ENCODE results near the gene MMEL1. TPM values are rescaled to one million over a fixed set of nuclear protein-coding genes. Genes with fewer than 3 reads are reported as not detected.
A peak's percentile ranks its signal among the peaks of the same experiment; 100 is the strongest.
"Not testable (repeated sequence)": the region's sequence is repeated elsewhere in the genome, so short reads cannot be mapped to it uniquely, and the experiment has no call there.

MMEL1 gene
- total RNA-seq, 1 donor from 2014 or later = 1.0 TPM

- H3K4me1 ChIP-seq (ENCODE audit: control insufficient read depth in 3 of 3, insufficient read depth in 3 of 3, low read length in 3 of 3) = peaks cover 26 to 35% (median 31%) of the 10 kb centered on the region in 3 donors
- H3K36me3 ChIP-seq (ENCODE audit: control insufficient read depth in 3 of 3, insufficient read depth in 3 of 3, low read length in 3 of 3) = peaks cover 3 to 7% (median 6%) of the 10 kb centered on the region in 3 donors
- no peak overlapping the region for H3K27ac ChIP-seq (ENCODE audit: low read depth, low read length)
- no peak overlapping the region for H3K4me3 ChIP-seq (ENCODE audit: low read length in 3 of 3)
- no peaks in the 10 kb centered on the region for H3K9me3 ChIP-seq (ENCODE audit: control insufficient read depth in 3 of 3, low read length in 3 of 3)
- no peak overlapping the region for H3K9ac ChIP-seq (ENCODE audit: low read depth in 1 of 3, low read length in 3 of 3)
- H3K27me3 ChIP-seq (ENCODE audit: control insufficient read depth in 3 of 3, insufficient read depth in 3 of 3, low read length in 3 of 3) = peaks cover 5 to 8% (median 6%) of the 10 kb centered on the region in 3 donors
These were observed 74.4 kb downstream of the MMEL1 start for GRCh38 chr1:2558420-2558819.

GRCh38 chr1:2557482-2558400 lies 75.1 kb downstream of the MMEL1 start:
- Histone ChIP-seq H3K4me3 (ENCODE audit: low read length in 3 of 3) (peak overlapping the region; percentile 81 to 91 (median 88)), H3K27ac (ENCODE audit: low read depth, low read length) (no peak overlapping the region), H3K9ac (ENCODE audit: low read depth in 1 of 3, low read length in 3 of 3) (peak overlapping the region; percentile 10 to 95 (median 88)), H3K27me3 (ENCODE audit: control insufficient read depth in 3 of 3, insufficient read depth in 3 of 3, low read length in 3 of 3) (peaks cover 5 to 8% (median 6%) of the 10 kb centered on the region in 3 donors), H3K9me3 (ENCODE audit: control insufficient read depth in 3 of 3, low read length in 3 of 3) (no peaks in the 10 kb centered on the region), H3K4me1 (ENCODE audit: control insufficient read depth in 3 of 3, insufficient read depth in 3 of 3, low read length in 3 of 3) (peaks cover 26 to 35% (median 31%) of the 10 kb centered on the region in 3 donors), H3K36me3 (ENCODE audit: control insufficient read depth in 3 of 3, insufficient read depth in 3 of 3, low read length in 3 of 3) (peaks cover 0 to 7% (median 6%) of the 10 kb centered on the region in 3 donors)

- H3K9me3 ChIP-seq (ENCODE audit: control insufficient read depth in 3 of 3, low read length in 3 of 3) = no peaks in the 10 kb centered on the region
These were observed 75.9 kb downstream of the MMEL1 start for GRCh38 chr1:2556678-2557481.

GRCh38 chr1:2556277-2556677 lies 76.5 kb downstream of the MMEL1 start, which contains the start of gene TNFRSF14:
Gene TNFRSF14, plus strand, starts transcription at chr1:2556371. Its CDS starts 294 bp downstream, at chr1:2556665.
- peak within 1 kb of the TSS; percentile 80 to 95 (median 88) for H3K9ac ChIP-seq (ENCODE audit: low read depth in 1 of 3, low read length in 3 of 3)
- peak within 1 kb of the TSS; percentile 85 for H3K27ac ChIP-seq (ENCODE audit: low read depth, low read length)
- peak within 1 kb of the TSS; percentile 81 to 91 (median 88) for H3K4me3 ChIP-seq (ENCODE audit: low read length in 3 of 3)
- no peaks in the 10 kb centered on the region for H3K9me3 ChIP-seq (ENCODE audit: control insufficient read depth in 3 of 3, low read length in 3 of 3)
- peaks cover 0 to 7% (median 6%) of the 10 kb centered on the region in 3 donors for H3K36me3 ChIP-seq (ENCODE audit: control insufficient read depth in 3 of 3, insufficient read depth in 3 of 3, low read length in 3 of 3)
- peaks cover 26 to 35% (median 31%) of the 10 kb centered on the region in 3 donors for H3K4me1 ChIP-seq (ENCODE audit: control insufficient read depth in 3 of 3, insufficient read depth in 3 of 3, low read length in 3 of 3)
- H3K27me3 ChIP-seq (ENCODE audit: control insufficient read depth in 3 of 3, insufficient read depth in 3 of 3, low read length in 3 of 3) = peaks cover 5 to 8% (median 6%) of the 10 kb centered on the region in 3 donors

More at GRCh38 chr1:2556678-2557481, 75.9 kb downstream of the MMEL1 start:
- H3K4me3 ChIP-seq (ENCODE audit: low read length in 3 of 3) = peak overlapping the region; percentile 81 to 91 (median 88)
- peaks cover 26 to 35% (median 31%) of the 10 kb centered on the region in 3 donors for H3K4me1 ChIP-seq (ENCODE audit: control insufficient read depth in 3 of 3, insufficient read depth in 3 of 3, low read length in 3 of 3)
- peak overlapping the region; percentile 85 for H3K27ac ChIP-seq (ENCODE audit: low read depth, low read length)
- peak overlapping the region; percentile 80 to 95 (median 88) for H3K9ac ChIP-seq (ENCODE audit: low read depth in 1 of 3, low read length in 3 of 3)
- peaks cover 5 to 8% (median 6%) of the 10 kb centered on the region in 3 donors for H3K27me3 ChIP-seq (ENCODE audit: control insufficient read depth in 3 of 3, insufficient read depth in 3 of 3, low read length in 3 of 3)
- H3K36me3 ChIP-seq (ENCODE audit: control insufficient read depth in 3 of 3, insufficient read depth in 3 of 3, low read length in 3 of 3) = peaks cover 0 to 7% (median 6%) of the 10 kb centered on the region in 3 donors

- Histone ChIP-seq H3K4me1 (ENCODE audit: control insufficient read depth in 3 of 3, insufficient read depth in 3 of 3, low read length in 3 of 3) (peaks cover 26 to 35% (median 31%) of the 10 kb centered on the region in 3 donors), H3K9ac (ENCODE audit: low read depth in 1 of 3, low read length in 3 of 3) (peak overlapping the region; percentile 80 to 95 (median 88)), H3K9me3 (ENCODE audit: control insufficient read depth in 3 of 3, low read length in 3 of 3) (no peaks in the 10 kb centered on the region)
These were observed 77.1 kb downstream of the MMEL1 start for GRCh38 chr1:2555634-2556276.

GRCh38 chr1:2554621-2555387 lies 78.0 kb downstream of the MMEL1 start:
- H3K9ac ChIP-seq (ENCODE audit: low read depth in 1 of 3, low read length in 3 of 3) = peak overlapping the region in 1 of 3 donors; percentile 25
- peaks cover 0 to 4% (median 3%) of the 10 kb centered on the region in 3 donors for H3K36me3 ChIP-seq (ENCODE audit: control insufficient read depth in 3 of 3, insufficient read depth in 3 of 3, low read length in 3 of 3)
- H3K4me1 ChIP-seq (ENCODE audit: control insufficient read depth in 3 of 3, insufficient read depth in 3 of 3, low read length in 3 of 3) = peaks cover 26 to 35% (median 31%) of the 10 kb centered on the region in 3 donors
- no peaks in the 10 kb centered on the region for H3K9me3 ChIP-seq (ENCODE audit: control insufficient read depth in 3 of 3, low read length in 3 of 3)
- H3K27ac ChIP-seq (ENCODE audit: low read depth, low read length) = peak overlapping the region; percentile 85
- no peak overlapping the region for H3K4me3 ChIP-seq (ENCODE audit: low read length in 3 of 3)
- peaks cover 5 to 8% (median 6%) of the 10 kb centered on the region in 3 donors for H3K27me3 ChIP-seq (ENCODE audit: control insufficient read depth in 3 of 3, insufficient read depth in 3 of 3, low read length in 3 of 3)

More at GRCh38 chr1:2555634-2556276, 77.1 kb downstream of the MMEL1 start:
- H3K4me3 ChIP-seq (ENCODE audit: low read length in 3 of 3) = peak overlapping the region; percentile 81 to 91 (median 88)
- peaks cover 5 to 8% (median 6%) of the 10 kb centered on the region in 3 donors for H3K27me3 ChIP-seq (ENCODE audit: control insufficient read depth in 3 of 3, insufficient read depth in 3 of 3, low read length in 3 of 3)
- peak overlapping the region; percentile 85 for H3K27ac ChIP-seq (ENCODE audit: low read depth, low read length)
- H3K36me3 ChIP-seq (ENCODE audit: control insufficient read depth in 3 of 3, insufficient read depth in 3 of 3, low read length in 3 of 3) = peaks cover 0 to 5% (median 3%) of the 10 kb centered on the region in 3 donors

GRCh38 chr1:2553871-2554620 lies 78.8 kb downstream of the MMEL1 start:
- no peak overlapping the region for H3K27ac ChIP-seq (ENCODE audit: low read depth, low read length)
- H3K4me1 ChIP-seq (ENCODE audit: control insufficient read depth in 3 of 3, insufficient read depth in 3 of 3, low read length in 3 of 3) = peaks cover 29 to 38% (median 34%) of the 10 kb centered on the region in 3 donors

GRCh38 chr1:2553076-2553475 lies 79.7 kb downstream of the MMEL1 start:
- not testable (repeated sequence) for H3K4me3 ChIP-seq (ENCODE audit: low read length in 3 of 3); H3K36me3 ChIP-seq (ENCODE audit: control insufficient read depth in 3 of 3, insufficient read depth in 3 of 3, low read length in 3 of 3); H3K9ac ChIP-seq (ENCODE audit: low read depth in 1 of 3, low read length in 3 of 3); H3K9me3 ChIP-seq (ENCODE audit: control insufficient read depth in 3 of 3, low read length in 3 of 3); H3K27me3 ChIP-seq (ENCODE audit: control insufficient read depth in 3 of 3, insufficient read depth in 3 of 3, low read length in 3 of 3); H3K27ac ChIP-seq (ENCODE audit: low read depth, low read length)
- H3K4me1 ChIP-seq (ENCODE audit: control insufficient read depth in 3 of 3, insufficient read depth in 3 of 3, low read length in 3 of 3) = peaks cover 38 to 43% (median 42%) of the 10 kb centered on the region in 3 donors

More at GRCh38 chr1:2553871-2554620, 78.8 kb downstream of the MMEL1 start:
- Histone ChIP-seq H3K9me3 (ENCODE audit: control insufficient read depth in 3 of 3, low read length in 3 of 3) (no peaks in the 10 kb centered on the region), H3K27me3 (ENCODE audit: control insufficient read depth in 3 of 3, insufficient read depth in 3 of 3, low read length in 3 of 3) (peaks cover 5 to 8% (median 6%) of the 10 kb centered on the region in 3 donors), H3K4me3 (ENCODE audit: low read length in 3 of 3) (no peak overlapping the region), H3K9ac (ENCODE audit: low read depth in 1 of 3, low read length in 3 of 3) (no peak overlapping the region), H3K36me3 (ENCODE audit: control insufficient read depth in 3 of 3, insufficient read depth in 3 of 3, low read length in 3 of 3) (peaks cover 0 to 4% (median 2%) of the 10 kb centered on the region in 3 donors)

All from skeletal muscle tissue (tissue), 4 donors.